GM21528 (cell line): ENCODE data around the gene RGS4.

ENCODE experiments used
- ATAC-seq: cut with Tn5 transposase; IDR thresholded peaks from one replicate; pipeline ENCODE4 v1.9.1; 2021; ENCODE audit warnings: mild to moderate bottlenecking, moderate library complexity; ENCODE audit not compliant: unreplicated experiment, low FRiP score

RGS4 gene

DNA sequence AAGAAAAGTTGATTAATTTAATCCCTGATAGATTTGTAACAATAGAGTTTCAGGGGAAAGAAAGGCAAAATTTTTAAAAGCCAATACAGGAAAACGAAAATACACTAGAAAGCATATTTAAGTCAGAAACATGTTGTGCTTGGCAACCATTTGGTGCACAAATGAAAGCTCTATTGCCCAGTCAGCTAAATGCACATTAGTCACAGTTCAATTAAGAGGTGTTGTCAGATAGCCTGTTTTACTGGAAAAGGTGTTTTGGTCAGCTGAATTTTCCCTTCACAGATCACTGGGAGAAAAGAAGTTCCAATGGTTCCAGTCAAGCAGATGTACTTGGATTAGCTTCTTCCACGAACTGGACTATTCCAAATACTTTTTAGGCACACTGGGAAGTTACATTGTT lies 25.4 kb downstream of the RGS4 start:
- no peak for ATAC-seq

DNA sequence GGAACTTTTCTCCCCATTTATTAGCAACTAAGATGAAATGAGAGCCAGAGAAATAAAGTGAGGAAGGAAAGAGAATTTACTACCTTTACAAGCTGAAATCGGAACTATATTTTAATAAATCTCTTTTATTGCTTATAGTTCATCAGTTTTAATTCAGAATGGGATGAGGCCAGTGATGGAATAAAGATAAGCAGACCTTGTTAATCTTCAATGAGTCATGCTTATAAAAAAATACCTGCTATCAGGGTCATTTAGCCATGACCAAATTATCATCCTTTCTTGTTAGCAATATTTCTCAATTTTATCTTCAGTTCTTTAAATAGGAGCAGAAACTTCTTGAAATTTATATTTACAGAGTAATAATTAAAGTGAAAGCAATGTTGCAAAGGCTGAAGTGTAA lies 26.1 kb downstream of the RGS4 start:
- ATAC-seq: no peak

DNA sequence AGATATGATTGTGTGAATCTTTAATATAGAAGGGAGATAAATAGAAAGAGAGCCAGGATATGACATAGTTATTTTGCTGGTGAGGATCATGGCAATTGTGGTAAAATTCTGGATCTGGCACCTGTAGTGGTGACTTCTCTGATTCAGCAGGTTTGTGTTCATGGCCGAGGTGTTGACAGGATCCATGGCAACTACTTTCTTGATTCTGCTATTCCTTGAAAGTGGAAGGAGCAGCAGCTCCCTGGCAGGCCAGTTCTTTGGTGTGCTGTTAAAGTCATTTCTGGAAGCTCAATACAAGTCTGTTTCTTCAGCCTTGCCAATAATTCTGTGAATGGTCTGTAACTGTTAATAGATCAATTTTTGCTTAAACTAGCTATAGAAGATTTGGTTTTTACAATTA lies 33.4 kb downstream of the RGS4 start:
- no peak for ATAC-seq

DNA sequence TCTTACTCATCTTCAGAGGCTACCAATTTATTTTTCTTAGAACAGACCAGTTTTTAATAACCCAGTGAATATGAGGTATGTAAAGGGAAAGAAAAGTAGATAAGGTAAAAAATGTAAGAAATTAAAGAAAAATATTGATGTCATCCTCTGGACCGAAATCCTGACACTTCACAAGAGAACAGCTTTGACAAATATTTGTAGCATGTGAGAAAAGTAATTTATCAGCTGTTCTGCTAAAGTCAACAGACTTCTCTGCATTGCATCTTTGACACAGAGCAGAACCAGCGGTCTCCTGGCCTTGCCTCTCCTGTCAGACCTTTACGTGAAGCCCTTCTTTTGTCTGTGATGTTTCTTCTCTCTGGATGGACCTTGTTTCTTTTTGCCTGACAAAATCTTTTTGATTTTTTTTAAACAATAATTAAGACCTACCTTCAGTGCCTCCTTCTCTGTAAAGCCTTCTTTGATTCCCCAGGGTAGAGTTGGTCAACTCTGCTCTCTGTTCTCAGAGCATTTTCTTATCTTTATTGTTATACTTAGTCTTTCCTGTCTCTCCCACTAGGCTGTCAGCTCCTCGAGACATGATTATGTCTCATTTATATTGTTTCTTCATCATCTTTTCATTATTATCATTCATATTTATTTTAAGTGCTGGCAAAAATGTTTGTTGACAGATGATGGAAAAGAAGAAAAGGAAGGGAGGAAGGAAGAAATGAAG lies 35.4 kb downstream of the RGS4 start:
- ATAC-seq: no peak

DNA sequence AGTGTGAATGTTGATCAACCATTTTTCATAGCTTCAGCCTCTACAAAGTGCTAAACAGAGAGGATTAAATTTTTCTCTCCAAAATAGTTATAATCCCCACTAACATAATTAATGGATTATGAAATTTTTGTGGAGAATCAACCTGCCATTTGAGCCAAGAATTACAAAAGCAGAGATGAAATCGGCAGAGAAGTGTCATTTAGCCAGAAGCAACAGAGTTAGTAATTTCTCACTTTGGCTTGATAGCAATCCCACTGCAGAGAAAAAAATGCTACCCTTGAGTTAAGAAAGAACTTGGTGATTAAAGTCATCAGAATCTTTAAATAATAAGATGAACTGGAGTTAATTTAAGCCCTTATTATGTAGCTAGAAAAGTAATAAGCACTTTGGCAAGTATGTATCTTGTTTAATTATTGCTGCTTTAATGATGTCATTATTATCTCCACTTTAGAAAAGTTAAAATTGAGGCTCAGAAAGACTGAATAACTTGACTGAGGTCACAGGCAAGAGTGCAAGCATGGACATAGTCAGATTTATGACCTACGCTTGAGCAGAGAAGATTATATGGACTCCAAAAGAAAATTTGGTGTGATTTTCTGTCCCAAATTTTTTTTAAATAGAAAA lies 37.3 kb downstream of the RGS4 start:
- no peak for ATAC-seq

DNA sequence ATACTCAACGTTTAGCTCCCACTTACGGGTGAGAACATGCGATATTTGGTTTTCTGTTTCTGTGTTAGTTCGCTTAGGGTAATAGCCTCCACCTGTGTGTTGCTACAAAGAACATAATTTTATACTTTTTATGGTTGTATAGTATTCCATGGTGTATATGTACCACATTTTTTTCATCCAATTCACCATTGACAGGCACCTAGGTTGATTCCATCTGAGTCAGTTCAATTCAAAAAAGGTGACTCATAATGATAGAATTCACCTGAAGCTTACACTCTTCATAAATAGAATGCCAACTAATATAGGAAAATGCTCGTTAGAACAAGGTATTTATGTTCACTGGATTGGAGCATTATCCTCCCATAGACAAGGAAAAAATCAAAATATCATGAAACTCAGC lies 38.5 kb downstream of the RGS4 start:
- ATAC-seq: no peak

DNA sequence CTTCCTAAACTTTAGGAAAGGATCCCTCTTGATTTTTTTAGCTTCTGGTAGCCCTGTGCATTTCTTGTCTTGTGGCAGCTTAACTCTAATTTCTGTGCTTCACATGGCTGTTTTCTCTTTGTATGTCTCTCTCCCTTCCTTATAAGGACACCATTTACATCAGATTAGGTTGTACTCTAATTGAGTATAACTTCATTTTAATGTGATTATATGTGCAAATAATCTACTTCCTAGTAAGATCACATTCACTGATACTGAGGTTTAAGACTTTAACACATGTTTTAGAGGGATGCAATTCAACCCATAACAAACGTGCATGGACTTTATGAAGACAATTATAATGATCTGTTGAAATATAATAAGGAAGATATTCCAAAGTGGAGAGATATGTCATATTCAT lies 46.7 kb downstream of the RGS4 start:
- ATAC-seq: no peak

DNA sequence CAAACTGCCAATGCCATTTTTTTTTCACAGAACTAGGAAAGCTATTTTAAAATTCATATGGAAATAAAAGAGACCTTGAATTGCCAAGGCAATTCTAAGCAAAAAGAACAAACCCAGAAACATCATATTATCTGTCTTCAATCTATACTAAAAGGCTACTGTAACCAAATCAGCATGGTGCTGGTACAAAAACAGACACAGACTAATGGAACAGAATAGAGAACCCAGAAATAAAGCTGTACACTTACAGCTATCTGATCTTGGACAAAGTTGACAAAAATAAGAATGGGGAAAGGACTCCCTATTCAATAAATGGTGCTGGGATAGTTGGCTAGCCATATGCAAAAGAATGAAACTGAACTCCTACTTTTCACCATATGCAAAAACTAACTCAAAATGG lies 50.5 kb downstream of the RGS4 start:
- ATAC-seq: no peak

DNA sequence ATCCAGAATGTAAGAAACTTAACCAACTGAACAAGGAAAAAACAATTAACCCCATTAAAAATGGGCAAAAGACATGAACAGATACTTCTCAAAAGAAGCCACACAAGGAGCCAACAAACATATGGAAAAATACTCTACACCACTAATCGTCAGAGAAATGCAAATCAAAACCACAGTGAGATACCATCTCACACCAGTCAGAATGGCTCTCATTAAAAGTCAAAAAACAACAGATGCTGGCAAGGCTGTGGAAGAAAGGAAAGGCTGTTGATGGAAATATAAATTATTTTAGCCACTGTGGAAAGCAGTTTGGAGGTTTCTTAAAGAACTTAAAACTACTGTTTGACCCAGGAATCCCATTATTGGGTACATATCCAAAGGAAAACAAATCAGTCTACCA lies 51.2 kb downstream of the RGS4 start:
- no peak for ATAC-seq

DNA sequence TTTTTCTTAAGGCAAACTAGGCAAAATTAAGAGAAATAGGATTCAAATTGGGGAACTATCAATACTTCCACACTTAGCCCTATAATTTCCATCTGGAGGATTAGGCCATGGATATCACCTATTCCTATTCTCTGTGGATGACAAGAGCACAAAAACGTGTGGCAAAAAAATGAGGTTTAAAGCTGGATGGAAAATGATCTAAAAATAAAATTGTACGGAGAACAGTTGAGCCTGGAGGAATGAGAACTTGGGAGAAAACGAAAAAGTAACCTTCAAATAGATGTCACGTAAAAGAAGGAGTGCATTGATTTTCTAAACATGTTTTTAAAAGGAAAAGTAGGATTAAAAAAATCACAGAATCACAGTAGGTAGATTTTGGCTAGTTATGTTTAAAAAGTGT lies 55.7 kb downstream of the RGS4 start:
- ATAC-seq: no peak
